Epithelial cell of prostate (primary cell): Measurements from ENCODE around the gene PTPN11.
"Not testable (repeated sequence)": the region's sequence is repeated elsewhere in the genome, so short reads cannot be mapped to it uniquely, and the experiment has no call there.

ENCODE experiments used
- DNase-seq: peaks from one replicate; pipeline ENCODE4 v3.0.0-alpha.2; 2011; ENCODE audit warnings: low read depth, low spot score
- H3K27ac ChIP-seq: fragments of 450-650 bp; 2 replicates; pipeline ENCODE4 v1.5.1; 2017; ENCODE audit warnings: mild to moderate bottlenecking

PTPN11 gene

GRCh38 chr12:112418608-112419296 lies at the start of gene PTPN11:
PTPN11 (plus strand) TSS chr12:112418947; CDS start chr12:112419112, 165 bp downstream.
- H3K27ac ChIP-seq, result peak within 1 kb of the TSS; percentile 97
- DNase-seq, result no peak

DNA sequence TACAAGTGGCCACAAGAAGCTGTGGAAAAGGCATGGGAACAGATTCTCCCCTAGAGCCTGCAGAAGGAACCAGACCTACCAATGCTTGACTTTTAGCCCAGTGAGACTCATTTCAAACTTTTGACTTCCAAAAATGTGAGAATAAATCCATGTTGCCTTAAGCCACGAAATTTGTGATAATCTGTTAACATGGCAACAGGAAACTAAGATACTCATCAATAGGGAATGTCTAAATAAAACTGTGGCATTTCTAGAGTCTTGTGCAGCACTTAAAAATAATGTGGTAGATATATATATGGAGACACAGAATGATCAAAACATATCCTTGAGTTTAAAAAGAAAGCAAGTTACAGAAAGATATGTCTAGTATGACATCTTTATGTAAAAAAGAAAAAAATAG lies 48.5 kb upstream of the PTPN11 start:
- H3K27ac ChIP-seq, result no peak overlapping the region
- DNase-seq, result no peak

DNA sequence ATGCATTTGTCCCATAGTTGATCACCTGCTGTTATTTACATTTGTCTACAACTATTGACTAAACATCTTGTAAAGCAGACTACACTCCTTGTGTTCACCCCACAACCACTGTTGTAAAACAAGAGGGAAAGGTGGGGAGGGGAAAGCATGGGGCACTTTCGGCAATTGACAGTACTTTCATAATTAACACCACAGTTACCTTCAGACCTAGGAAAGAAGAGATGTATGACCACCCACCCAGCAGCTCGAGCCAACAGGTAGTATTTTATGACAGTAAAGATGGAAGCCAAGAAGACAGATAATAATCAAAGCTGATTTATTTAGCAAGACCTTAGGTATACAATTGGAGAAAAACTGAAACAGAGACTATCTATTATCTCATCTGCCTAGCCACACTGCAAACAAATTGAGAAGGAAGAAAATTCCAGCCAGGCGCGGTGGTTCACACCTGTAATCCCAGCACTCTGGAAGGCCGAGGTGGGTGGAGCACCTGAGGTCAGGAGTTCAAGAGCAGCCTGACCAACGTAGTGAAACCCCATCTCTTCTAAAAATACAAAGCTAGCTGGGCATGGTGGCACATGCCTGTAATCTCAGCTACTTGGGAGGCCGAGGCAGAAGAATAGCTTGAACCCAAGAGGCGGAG lies 47.8 kb upstream of the PTPN11 start:
- DNase-seq, result no peak
- no peak overlapping the region for H3K27ac ChIP-seq

GRCh38 chr12:112374166-112374740 lies 44.5 kb upstream of the PTPN11 start:
- H3K27ac ChIP-seq, result no peak overlapping the region
- no peak for DNase-seq

- DNase-seq, result peak; percentile 54
- no peak overlapping the region for H3K27ac ChIP-seq
These were observed 43.6 kb upstream of the PTPN11 start for GRCh38 chr12:112375105-112375504.

DNA sequence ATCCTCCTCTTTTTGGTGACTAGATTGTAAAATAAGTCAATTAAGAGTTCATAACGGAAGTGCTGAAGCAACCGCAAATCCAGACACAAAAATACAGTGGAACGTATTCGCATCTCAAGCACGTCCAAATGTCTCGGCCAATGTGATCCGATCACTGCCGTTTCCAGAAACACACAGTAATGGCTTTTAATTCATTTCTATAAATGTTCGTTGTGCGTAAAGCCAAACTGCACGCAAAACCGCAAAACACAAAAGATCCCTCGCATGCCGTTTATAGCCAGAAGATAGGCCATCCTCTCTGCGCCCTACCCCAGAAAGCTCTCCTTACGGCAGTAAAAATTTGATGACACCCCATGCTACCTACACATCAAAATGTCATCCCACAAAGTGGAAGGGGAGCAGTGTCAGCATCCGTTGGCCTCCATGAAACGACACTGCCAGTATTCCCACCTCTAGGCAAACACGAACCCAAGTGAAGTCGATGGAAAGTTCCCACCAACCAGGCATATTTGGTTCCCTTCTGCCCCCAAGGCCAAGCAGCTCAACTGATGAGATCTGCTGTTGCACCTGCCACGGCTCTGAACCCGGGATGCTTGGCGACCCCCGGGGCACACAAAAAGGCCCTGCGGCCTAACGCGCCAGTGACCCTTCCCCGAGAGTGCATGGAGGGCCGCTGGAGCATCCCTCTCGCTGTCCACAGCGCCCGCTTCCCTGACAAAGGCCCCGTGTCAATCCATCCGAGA lies 37.9 kb upstream of the PTPN11 start:
- no peak for DNase-seq
- peak overlapping the region; percentile 71 for H3K27ac ChIP-seq

DNA sequence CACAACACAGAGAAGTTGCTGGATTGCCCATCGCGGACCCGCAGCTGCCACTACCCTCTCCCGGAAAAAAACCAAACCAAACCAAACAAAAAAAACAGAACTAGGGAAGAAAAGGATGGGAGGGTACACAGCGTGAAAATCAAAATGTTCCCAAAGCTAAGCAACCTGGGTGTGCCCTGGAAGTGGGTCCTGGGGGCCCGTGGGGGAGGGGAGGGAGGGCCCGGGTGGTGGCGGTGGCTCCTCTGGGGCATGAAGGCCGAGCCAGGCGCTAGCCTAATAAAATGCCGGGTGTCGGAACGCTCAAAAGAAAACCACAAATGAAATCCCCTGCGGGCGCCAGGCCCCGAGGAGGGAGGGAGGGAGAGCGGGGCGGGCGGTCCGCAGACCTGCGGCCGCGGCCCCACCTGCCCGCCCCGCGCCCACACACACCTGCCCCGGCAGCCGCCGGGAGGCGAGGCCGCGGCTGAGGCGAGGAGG lies 37.3 kb upstream of the PTPN11 start:
- DNase-seq, result no peak

DNA sequence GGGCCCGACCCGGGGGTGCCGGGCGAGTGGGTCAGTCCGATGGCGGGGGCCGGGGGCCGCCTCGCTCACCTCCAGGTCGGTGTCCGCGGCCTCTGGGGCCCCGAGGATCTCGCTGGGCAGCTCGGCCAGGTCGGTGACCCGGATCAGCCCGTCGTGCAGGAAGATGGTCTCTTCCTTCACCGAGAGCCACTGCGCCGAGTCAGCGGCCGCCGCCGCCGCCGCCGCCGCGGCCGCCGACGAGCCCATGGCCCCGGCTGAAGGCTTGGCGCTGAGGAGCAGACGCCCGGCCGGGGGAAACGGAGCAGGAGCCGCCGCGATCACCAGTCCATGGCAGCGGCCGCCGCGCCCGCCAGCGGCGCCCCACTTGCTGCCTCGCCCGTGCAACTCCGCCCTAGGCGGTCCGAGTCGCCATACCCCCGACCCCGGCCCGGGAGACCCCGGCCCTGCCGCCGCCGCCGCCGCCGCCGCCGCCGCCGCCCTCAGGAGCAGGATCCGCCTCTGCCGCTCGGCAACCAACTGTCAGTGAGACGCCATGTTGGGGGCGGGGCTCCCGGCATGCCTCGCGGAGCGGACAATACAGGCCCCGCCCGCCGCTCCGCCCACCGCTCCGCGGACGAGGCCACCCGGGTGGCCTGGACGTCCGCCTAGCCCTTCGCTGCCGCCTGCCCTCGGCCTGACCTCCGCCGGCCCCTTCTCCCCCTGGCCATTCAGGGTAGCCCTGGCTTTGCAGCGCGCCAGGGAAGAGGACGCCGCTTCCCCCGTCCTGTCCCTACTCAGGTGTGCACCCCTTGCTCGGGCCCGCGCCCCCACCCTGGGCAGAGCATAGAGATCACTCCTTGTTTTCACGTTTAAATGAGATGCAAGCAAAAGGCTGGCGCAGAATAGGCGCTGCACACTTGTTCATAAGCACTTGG lies 36.6 kb upstream of the PTPN11 start, which contains the start of gene HECTD4:
TSS of gene HECTD4 (minus strand) at position 549 of the 914 bp plus-strand sequence. CDS start at position 246, 303 bp downstream.
- DNase-seq, result peak; percentile 24
- peak within 1 kb of the TSS; percentile 71 for H3K27ac ChIP-seq

More for the DNA sequence above, 37.3 kb upstream of the PTPN11 start:
- H3K27ac ChIP-seq, result peak overlapping the region; percentile 71

DNA sequence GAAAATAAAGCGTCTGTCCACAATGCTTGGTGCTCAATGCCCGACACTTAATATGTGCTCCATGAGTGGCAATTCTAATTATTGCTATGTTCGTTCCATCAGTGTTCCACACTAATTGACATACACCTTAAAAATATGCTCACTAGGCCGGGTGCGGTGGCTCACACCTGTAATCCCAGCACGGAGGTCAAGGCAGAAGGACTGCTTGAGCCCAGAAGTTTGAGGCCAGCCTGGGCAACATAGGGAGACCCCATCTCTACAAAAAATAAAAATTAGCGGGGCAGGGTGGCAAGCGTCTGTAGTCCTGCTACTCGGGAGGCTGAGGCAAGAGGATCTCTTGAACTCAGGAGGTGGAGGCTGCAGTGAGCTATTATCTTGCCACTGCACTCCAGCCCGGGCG lies 35.9 kb upstream of the PTPN11 start:
- no peak overlapping the region for H3K27ac ChIP-seq
- no peak for DNase-seq

DNA sequence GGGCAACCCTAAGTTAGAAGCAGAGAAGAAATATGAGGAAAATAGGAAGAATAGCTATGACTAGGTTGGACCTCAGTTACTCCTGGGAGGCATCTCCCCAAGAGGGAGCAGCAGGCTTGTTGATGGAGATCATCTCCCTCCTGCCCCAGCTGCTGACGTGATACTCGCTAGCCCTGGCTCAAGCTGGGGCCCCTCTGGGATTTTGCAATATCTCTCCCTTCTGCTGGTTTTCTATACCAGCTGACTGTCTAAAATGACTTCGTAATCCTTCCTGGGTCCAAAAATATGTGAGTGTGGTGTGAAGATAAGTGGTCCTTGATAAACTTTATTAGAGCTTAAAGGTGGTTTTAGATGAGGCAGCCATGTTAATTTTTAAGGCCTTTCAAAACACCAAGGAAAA lies 32.0 kb upstream of the PTPN11 start:
- no peak for DNase-seq
- no peak overlapping the region for H3K27ac ChIP-seq

DNA sequence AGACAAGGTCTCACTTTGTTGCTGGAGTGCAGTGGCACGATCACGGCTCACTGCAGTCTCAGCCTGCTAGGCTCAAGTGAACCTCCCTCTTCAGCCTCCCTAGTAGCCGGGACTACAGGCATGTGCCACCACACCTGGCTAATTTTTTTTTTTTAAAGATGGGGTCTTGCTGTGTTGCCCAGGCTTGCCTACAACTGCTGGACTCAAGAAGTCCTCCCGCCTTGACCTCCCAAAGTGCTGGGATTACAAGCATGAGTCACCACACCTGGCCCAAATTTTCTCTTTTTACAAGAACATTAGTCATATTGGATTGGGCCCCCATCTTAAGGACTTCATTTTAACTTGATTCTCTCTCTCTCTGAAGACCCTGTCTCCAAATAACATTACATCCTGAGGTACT lies 29.5 kb upstream of the PTPN11 start:
- DNase-seq, result no peak
- no peak overlapping the region for H3K27ac ChIP-seq

GRCh38 chr12:112389922-112390654 lies 28.7 kb upstream of the PTPN11 start:
- not testable (repeated sequence) for DNase-seq, H3K27ac ChIP-seq

- DNase-seq, result no peak
- H3K27ac ChIP-seq, result no peak overlapping the region
These were observed 25.4 kb upstream of the PTPN11 start for GRCh38 chr12:112393328-112393727.

GRCh38 chr12:112401054-112401453 lies 17.7 kb upstream of the PTPN11 start:
- DNase-seq, result no peak

GRCh38 chr12:112401903-112402498 lies 16.7 kb upstream of the PTPN11 start:
- DNase-seq, result no peak
- peak overlapping the region; percentile 9 for H3K27ac ChIP-seq

More at GRCh38 chr12:112401054-112401453, 17.7 kb upstream of the PTPN11 start:
- no peak overlapping the region for H3K27ac ChIP-seq

- H3K27ac ChIP-seq, result no peak overlapping the region
- no peak for DNase-seq
These were observed 11.9 kb upstream of the PTPN11 start for GRCh38 chr12:112406519-112407488.

DNA sequence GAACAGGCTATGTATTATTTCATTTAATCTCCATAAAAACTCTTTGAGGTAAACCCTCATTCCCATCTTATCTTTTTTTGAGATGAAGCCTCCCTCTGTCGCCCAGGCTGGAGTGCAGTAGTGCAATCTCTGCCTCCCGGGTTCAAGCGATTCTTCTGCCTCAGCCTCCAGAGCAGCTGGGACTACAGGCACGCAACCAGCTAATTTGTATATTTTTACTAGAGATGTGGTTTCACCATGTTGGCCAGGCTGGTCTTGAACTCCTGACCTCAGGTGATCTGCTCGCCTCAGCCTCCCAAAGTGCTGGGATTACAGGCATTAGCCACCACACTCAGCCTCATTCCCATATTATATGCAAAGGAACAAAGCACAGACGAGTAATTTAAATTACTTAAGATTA lies 11.1 kb upstream of the PTPN11 start:
- DNase-seq, result not testable (repeated sequence)
- H3K27ac ChIP-seq, result peak overlapping the region; percentile 92
